ENCODE data around the gene CAMK2A.

Gene CAMK2A

GRCh38 chr5:150329038-150329437 lies 39.5 kb upstream of the CAMK2A start:
- no peak overlapping the region for H3K4me3 ChIP-seq (ENCODE audit: low read depth, low read length)
- TF ChIP-seq CTCF (IDR thresholded peaks at IDR 0.05; ENCODE audit: borderline replicate concordance, insufficient read depth, low read depth, low read length), result no peak

GRCh38 chr5:150328515-150328914 lies 38.9 kb upstream of the CAMK2A start:
- H3K4me3 ChIP-seq (ENCODE audit: low read depth, low read length), result no peak overlapping the region
- TF ChIP-seq CTCF (IDR thresholded peaks at IDR 0.05; ENCODE audit: borderline replicate concordance, insufficient read depth, low read depth, low read length), result no peak

GRCh38 chr5:150327139-150327538 lies 37.6 kb upstream of the CAMK2A start:
- no peak overlapping the region for H3K4me3 ChIP-seq (ENCODE audit: low read depth, low read length)
- TF ChIP-seq CTCF (IDR thresholded peaks at IDR 0.05; ENCODE audit: borderline replicate concordance, insufficient read depth, low read depth, low read length), result no peak

- TF ChIP-seq CTCF (IDR thresholded peaks at IDR 0.05; ENCODE audit: borderline replicate concordance, insufficient read depth, low read depth, low read length), result no peak
- no peak overlapping the region for H3K4me3 ChIP-seq (ENCODE audit: low read depth, low read length)
These were observed 37.1 kb upstream of the CAMK2A start for GRCh38 chr5:150326707-150327106.

- TF ChIP-seq CTCF (IDR thresholded peaks at IDR 0.05; ENCODE audit: borderline replicate concordance, insufficient read depth, low read depth, low read length), result no peak
- H3K4me3 ChIP-seq (ENCODE audit: low read depth, low read length), result no peak overlapping the region
These were observed 35.9 kb upstream of the CAMK2A start for GRCh38 chr5:150325426-150325825.

GRCh38 chr5:150323819-150324218 lies 34.2 kb upstream of the CAMK2A start:
- no peak for TF ChIP-seq CTCF (IDR thresholded peaks at IDR 0.05; ENCODE audit: borderline replicate concordance, insufficient read depth, low read depth, low read length)
- H3K4me3 ChIP-seq (ENCODE audit: low read depth, low read length), result no peak overlapping the region

GRCh38 chr5:150323092-150323491 lies 33.5 kb upstream of the CAMK2A start:
- TF ChIP-seq CTCF (IDR thresholded peaks at IDR 0.05; ENCODE audit: borderline replicate concordance, insufficient read depth, low read depth, low read length), result no peak
- H3K4me3 ChIP-seq (ENCODE audit: low read depth, low read length), result no peak overlapping the region

Data from GM12875 (cell line).